GM21447 (cell line): ENCODE data around the gene EIPR1.
"Not testable (repeated sequence)": the region's sequence is repeated elsewhere in the genome, so short reads cannot be mapped to it uniquely, and the experiment has no call there.

Source experiments
- ATAC-seq: cut with Tn5 transposase; IDR thresholded peaks from one replicate; pipeline ENCODE4 v1.9.1; 2021; ENCODE audit not compliant: unreplicated experiment

EIPR1 gene

DNA sequence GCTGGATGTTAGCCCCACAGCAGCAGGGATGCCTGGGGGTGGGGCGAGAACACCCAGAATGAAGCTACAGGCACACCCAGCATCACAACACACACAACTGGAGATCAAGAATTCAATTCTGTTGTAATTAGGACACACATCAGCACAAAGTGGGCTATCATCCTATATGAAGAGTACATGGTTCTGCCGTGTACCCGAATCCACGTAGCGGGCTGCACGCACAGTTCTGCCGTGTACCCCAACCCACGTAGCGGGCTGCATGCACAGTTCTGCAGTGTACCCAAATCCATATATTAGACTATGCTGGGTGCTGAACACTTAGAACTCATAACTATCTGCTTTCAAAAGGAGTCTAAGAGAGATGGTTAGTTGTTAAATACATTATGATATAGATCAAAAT, 86.5 kb downstream of the EIPR1 start:
- ATAC-seq: no peak

DNA sequence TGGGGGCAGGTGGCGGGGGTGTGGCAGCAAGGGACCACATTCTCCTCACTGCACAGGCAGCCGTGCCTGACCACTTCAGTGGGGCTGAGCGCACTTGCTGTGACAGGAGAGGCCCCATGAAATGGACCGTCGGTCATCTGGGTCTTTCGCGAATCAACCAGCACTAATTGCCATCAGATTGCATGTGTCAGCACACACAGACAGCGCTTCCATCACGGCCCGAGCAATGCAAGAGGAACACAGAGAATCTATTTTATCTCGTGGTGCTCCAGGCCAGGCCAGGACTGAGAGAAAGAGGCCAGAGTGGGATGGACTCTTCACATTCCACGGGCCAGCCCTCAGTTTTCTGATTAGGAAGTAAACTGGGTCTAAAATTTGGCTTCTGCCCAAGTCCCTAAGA, 87.0 kb downstream of the EIPR1 start:
- ATAC-seq: no peak

DNA sequence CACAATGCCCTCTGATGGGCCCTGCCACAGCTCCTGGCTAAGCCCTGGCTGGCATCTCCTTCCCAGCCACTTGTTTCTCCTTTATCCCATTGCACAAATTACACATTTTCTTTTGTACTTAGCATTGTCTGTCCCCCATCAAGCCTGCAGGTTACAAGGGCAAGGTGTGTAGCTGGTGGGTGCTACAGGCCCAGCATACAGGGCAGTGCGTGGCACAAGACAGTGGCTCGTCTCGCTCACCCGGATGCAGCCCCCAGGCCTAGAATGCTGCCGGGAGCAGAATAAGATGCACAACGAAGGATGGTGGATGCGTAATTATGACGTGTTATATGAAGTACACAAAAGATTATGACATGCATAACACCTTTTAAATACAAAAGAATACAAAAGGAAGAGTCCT, 87.6 kb downstream of the EIPR1 start:
- ATAC-seq: no peak

DNA sequence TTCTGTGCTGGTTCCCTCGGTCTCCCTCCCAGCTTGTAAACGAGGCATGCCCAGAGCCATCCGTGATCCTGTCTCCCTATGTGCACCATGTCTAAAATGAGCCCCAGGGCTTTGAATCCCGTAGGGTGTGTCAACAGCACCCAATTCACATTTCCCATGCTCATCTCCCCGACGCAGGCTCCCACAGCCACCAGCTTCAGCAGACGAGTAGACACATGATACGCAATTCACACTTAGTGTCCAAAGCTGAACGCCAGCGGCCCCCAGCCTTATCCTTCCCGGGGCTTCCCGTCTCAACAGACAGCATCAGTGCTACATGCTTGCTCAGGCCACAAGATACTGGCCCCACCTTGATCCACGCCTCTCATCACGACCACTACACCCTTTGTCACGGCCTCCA, 88.1 kb downstream of the EIPR1 start:
- ATAC-seq: no peak

GRCh38 chr2:3289171-3289515, 88.5 kb downstream of the EIPR1 start:
- no peak for ATAC-seq

GRCh38 chr2:3288470-3289170, 89.0 kb downstream of the EIPR1 start:
- ATAC-seq: no peak

DNA sequence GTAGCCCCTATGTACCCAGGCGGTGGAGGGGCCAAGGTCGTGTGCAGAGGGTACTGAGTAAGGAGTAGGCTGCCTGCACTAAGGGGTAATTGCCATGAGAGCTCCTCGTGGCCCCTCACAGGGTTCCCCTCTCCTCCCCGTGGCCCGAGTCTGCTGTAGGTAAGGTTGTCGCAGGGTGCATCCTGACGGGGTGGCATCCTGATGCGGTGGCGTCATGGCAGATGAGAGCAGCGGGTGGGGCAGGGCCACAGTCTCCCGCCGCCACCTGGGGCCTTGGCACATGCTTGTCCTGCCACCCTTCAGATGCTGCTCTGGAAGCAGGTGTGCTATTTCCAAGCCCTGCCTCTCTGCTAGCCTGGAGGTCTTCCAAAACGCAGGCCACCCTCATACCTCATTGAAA, 89.7 kb downstream of the EIPR1 start:
- no peak for ATAC-seq

GRCh38 chr2:3286646-3287036, 91.0 kb downstream of the EIPR1 start:
- ATAC-seq: not testable (repeated sequence)

DNA sequence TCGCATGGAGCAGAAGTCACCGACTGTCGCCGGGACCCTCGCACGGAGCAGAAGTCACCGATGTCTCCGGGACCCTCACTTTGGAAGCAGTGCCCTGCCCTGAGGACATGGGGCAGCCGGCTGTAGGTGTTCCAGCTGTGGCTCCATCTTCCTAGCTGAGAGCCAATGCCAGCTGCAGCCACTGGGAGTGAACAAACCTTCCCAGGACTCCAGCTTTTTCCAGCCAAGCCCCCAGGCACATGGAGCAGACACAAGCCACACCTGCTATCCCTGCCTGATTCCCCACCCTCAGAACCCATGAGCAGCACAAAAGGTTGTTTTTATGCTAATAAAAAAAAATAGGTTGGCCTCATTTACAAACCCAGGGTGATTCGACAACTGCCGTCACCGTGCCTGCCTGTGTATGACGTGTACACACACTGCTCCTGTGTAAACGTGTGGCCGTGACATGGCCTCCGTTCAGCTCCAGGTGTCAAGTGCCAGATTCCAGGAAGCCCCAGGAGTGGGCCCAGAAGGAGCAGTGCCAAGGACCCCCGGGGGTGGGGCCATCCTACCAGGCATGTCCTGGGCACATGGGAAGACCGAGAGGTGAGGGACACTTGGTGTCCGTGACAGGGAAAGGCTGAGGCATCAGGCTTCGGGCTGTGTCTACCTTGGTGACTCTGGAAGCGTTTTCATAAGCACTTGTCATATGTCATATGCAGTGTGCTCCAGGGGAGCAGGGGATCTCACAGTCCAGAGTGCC, 91.5 kb downstream of the EIPR1 start:
- ATAC-seq: no peak

- no peak for ATAC-seq
These were observed 92.7 kb downstream of the EIPR1 start for GRCh38 chr2:3284657-3285630.

GRCh38 chr2:3283876-3284656, 93.6 kb downstream of the EIPR1 start:
- not testable (repeated sequence) for ATAC-seq

DNA sequence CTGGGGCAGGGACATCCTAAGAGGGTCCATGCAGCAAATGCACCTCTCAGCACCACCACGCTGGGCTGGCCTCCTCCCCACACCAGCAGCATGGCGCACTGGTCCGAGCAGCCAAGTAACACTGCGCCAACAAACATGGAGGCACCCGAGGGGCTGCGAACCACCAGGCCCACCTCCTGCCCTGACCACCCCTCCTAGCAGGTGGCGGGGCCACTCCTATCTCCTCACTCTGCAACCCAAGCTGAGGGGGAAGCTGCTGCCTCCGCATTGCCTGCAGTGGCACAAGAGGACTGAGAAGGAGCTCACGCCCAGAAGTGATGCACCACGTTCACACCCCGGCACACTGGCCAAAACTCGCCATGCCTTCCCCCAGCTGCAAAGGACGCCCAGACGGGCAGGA, 94.4 kb downstream of the EIPR1 start:
- no peak for ATAC-seq

- ATAC-seq: no peak
These were observed 95.3 kb downstream of the EIPR1 start for GRCh38 chr2:3282056-3282998.

GRCh38 chr2:3280683-3281520, 96.7 kb downstream of the EIPR1 start:
- ATAC-seq: no peak

DNA sequence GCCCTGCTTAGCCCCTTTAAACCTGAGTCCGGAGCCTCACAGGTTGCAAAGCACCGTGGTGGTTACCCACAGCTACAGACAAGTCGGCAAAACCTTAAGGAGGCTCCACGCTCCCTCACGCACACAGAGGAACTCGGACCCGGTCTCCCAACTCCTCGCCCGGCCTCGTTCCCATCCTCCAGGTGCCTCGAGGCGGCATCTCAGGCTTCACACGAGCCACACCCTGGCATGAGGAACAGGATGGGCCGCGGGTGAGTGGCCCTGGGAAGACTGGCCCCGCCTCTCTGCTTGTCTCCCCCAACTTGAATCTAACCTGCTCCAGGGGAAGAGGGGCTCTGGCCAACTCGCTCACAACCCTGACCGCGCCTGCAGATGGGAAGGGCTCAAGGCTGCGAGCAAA, 97.4 kb downstream of the EIPR1 start:
- ATAC-seq: no peak

DNA sequence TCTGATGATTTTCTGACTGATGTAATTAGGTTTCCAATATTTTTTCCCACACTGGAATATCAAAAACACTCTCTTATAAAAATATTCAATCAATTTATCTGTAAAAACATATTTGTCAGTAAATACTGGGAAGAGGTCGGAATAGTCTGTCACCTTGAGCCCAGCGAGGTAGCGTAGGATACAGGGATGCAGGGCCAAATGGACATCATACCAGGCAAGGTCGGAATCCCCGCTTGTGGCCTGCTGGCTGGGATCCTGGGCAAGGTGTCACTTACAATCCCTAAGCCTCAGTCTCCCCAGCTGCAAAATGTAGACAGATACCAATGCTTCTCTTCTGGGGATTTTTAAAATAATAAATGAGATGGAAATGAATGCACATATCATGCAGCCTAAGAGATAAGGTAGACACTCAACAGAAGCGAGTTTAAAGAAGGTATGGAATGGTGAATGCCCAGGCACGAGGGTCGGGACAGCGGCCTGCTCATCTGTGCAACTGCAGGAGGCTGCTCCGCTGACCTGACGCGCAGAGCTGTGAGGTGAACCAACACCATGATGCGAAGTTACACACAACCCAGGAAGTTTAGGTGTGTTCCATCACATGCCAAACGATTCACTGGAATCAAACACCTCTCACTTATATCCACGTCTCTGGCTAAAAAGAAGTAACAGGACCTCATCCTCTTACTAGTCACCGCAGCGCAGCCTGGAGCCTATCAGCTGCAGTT, 98.2 kb downstream of the EIPR1 start:
- ATAC-seq: no peak

DNA sequence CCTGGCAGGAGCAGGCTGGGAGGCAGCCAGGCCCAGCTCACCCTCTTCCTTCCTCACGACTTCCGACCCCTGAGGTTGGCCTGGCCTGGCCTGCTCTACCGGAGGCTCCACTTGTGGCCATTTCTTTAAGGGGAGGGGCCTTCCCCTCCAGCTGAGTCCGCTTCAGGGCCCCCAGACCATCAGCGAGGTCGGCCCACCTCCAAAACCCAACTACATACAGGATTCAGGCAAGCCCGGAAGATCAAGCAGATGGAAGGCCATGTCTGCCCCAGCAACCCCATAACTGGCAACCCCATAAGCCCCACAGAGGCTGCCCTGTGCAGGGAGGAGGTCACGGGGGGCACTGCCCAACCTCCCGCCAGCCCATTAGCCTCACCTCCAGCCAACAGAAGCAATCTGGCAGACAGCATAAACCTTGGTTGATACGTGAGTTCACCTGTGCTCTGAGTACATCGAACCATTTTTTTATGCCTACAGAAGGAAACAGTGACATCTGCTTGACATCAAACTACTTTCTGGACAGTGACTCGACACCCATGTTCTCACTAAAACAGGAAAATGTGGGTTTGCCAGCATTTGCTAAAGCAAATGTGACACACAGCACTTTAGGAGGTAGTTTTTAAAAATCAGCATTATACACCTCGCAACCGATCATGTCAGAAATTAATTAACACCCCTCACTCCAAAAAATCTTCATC, 98.9 kb downstream of the EIPR1 start:
- ATAC-seq: no peak
